Measurements from ENCODE around the gene CCER1. TPM values are rescaled to one million over a fixed set of nuclear protein-coding genes. Genes with fewer than 3 reads are reported as not detected.

CCER1 gene
- polyA plus RNA-seq, 2 of the 4 experiments (the other 2 are of a cell fraction): not detected

DNA sequence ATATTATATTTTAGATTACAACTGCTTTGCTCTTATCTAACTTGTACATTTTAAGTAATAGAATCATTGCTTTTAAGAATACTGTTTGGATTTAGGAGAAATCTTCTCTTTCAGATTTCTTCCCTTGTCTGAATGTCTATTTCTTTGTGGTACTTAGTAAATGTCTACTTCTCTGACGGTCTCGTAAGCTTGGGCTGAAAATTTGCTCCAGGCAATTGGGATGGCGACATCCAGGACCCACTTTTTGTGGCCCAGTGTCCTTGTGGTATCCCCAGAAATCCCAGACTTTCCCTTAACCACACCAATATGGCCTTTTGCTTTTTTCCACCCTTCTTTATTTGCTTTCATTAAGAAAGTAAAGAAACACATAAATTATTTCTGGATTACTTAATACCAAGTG lies 24.0 kb upstream of the CCER1 start:
- no peak overlapping the region for H3K4me3 ChIP-seq
- ATAC-seq: no peak
- 49% methylated on average over 3 of the region's 3 CpGs for WGBS (ENCODE audit: missing lambda C conversion rate)
- TF ChIP-seq KDM1A (IDR thresholded peaks at IDR 0.05; ENCODE audit: low read depth): no peak
- no peak for FAIRE-seq
- DNase-seq (ENCODE audit: low read depth in 1 of 2, low spot score in 1 of 2): no peak
- no peaks in the 10 kb centered on the region for H3K9me3 ChIP-seq
- no peak overlapping the region for H3K27ac ChIP-seq
- no peak overlapping the region for H3K4me2 ChIP-seq
- ChIA-PET CTCF (interaction anchor here (0.6 to 2.6 kb wide), 15 partner anchors 8 to 1809 kb away, joined by 3 to 20 read pairs (median 6); no protein-coding TSS in a partner anchor), POLR2A (no interaction called here)
- peaks cover 7% of the 10 kb centered on the region for H3K4me1 ChIP-seq

GRCh38 chr12:90978117-90978770 lies 23.3 kb upstream of the CCER1 start:
- ATAC-seq (peak; percentile 78 to 91; a peak in 5 of 6 replicates), FAIRE-seq (peak; percentile 93), DNase-seq (ENCODE audit: low read depth in 1 of 2, low spot score in 1 of 2) (peak; percentile 28 to 66)
- Histone ChIP-seq H3K27ac (no peak overlapping the region), H3K9me3 (no peaks in the 10 kb centered on the region), H3K4me1 (peaks cover 9% of the 10 kb centered on the region), H3K4me2 (no peak overlapping the region), H3K4me3 (no peak overlapping the region)
- peak; percentile 76 for TF ChIP-seq SMC3 (IDR thresholded peaks at IDR 0.05)
- TF ChIP-seq RAD21 (conservative IDR thresholded peaks at IDR 0.05 in 1 of 2, IDR thresholded peaks at IDR 0.05 in 1 of 2): peak; percentile 80 to 86
- no peak for TF ChIP-seq NFE2L2 (conservative IDR thresholded peaks at IDR 0.05; ENCODE audit: low read length)
- TF ChIP-seq, protein P1, sequence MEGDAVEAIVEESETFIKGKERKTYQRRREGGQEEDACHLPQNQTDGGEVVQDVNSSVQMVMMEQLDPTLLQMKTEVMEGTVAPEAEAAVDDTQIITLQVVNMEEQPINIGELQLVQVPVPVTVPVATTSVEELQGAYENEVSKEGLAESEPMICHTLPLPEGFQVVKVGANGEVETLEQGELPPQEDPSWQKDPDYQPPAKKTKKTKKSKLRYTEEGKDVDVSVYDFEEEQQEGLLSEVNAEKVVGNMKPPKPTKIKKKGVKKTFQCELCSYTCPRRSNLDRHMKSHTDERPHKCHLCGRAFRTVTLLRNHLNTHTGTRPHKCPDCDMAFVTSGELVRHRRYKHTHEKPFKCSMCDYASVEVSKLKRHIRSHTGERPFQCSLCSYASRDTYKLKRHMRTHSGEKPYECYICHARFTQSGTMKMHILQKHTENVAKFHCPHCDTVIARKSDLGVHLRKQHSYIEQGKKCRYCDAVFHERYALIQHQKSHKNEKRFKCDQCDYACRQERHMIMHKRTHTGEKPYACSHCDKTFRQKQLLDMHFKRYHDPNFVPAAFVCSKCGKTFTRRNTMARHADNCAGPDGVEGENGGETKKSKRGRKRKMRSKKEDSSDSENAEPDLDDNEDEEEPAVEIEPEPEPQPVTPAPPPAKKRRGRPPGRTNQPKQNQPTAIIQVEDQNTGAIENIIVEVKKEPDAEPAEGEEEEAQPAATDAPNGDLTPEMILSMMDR (IDR thresholded peaks at IDR 0.05): peak; percentile 83
- ChIA-PET CTCF (interaction anchor here (0.6 to 2.4 kb wide), 28 partner anchors 8 to 1810 kb away, joined by 3 to 20 read pairs (median 4); no protein-coding TSS in a partner anchor), POLR2A (no interaction called here)
- 0% methylated on average over 1 of the region's 1 CpG for WGBS (ENCODE audit: missing lambda C conversion rate)

DNA sequence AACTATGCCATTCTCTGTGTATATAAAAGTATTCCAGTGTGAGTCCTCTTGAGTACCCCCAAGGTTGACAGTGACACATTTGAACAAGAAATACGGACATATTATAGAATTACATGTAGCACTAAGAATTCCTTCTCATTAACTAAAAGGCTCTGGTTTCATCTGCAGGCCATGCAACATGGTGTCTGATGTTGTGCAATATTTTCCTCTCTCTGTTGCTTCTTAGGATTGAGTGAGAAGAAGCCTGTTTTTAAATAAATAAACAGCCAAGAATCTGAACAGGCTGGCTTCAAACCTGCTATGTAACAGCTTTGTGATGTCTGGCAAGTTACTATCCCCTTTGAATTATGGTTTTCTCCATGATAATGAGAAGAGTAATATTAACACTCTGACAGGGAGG lies 22.2 kb upstream of the CCER1 start:
- no peak for DNase-seq (ENCODE audit: low read depth in 1 of 2, low spot score in 1 of 2)
- no peaks in the 10 kb centered on the region for H3K9me3 ChIP-seq
- no peak overlapping the region for H3K27ac ChIP-seq
- POLR2A ChIA-PET: no interaction called here
- peaks cover 9% of the 10 kb centered on the region for H3K4me1 ChIP-seq
- TF ChIP-seq MYC (IDR thresholded peaks at IDR 0.05; ENCODE audit: borderline replicate concordance, low read length) (no peak), PHF8 (IDR thresholded peaks at IDR 0.05; ENCODE audit: borderline replicate concordance, low read depth) (no peak), POLR2A (IDR thresholded peaks at IDR 0.05; ENCODE audit: low read length) (no peak), JUNB (IDR thresholded peaks at IDR 0.05) (no peak), CBX2 (IDR thresholded peaks at IDR 0.05; ENCODE audit: borderline replicate concordance, low read depth) (no peak), TP53 (CRISPR knock-in tag; IDR thresholded peaks at IDR 0.05) (no peak), RFX5 (IDR thresholded peaks at IDR 0.05) (no peak), HOXA7 (CRISPR knock-in tag; IDR thresholded peaks at IDR 0.05) (no peak)
- TF ChIP-seq, protein P1 (IDR thresholded peaks at IDR 0.05): no peak
- TF ChIP-seq, protein P2, sequence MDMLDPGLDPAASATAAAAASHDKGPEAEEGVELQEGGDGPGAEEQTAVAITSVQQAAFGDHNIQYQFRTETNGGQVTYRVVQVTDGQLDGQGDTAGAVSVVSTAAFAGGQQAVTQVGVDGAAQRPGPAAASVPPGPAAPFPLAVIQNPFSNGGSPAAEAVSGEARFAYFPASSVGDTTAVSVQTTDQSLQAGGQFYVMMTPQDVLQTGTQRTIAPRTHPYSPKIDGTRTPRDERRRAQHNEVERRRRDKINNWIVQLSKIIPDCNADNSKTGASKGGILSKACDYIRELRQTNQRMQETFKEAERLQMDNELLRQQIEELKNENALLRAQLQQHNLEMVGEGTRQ (IDR thresholded peaks at IDR 0.05): no peak
- no peak overlapping the region for H3K4me3 ChIP-seq
- WGBS (ENCODE audit: missing lambda C conversion rate): 67% methylated on average over 1 of the region's 1 CpG
- no peak overlapping the region for H3K4me2 ChIP-seq
- CTCF ChIA-PET: interaction anchor here (0.8 to 2.4 kb wide), 13 partner anchors 16 to 397 kb away, joined by 3 to 20 read pairs (median 4); no protein-coding TSS in a partner anchor
- FAIRE-seq: no peak
- ATAC-seq: no peak
